ENCODE data around the gene ZBTB20. TPM values are rescaled to one million over a fixed set of nuclear protein-coding genes. Genes with fewer than 3 reads are reported as not detected.

The ZBTB20 gene
- total and polyA plus RNA-seq, 2 donors (not counting 1 experiment from before 2014, with no cell fraction given): 4.0 to 22.5 TPM

DNA sequence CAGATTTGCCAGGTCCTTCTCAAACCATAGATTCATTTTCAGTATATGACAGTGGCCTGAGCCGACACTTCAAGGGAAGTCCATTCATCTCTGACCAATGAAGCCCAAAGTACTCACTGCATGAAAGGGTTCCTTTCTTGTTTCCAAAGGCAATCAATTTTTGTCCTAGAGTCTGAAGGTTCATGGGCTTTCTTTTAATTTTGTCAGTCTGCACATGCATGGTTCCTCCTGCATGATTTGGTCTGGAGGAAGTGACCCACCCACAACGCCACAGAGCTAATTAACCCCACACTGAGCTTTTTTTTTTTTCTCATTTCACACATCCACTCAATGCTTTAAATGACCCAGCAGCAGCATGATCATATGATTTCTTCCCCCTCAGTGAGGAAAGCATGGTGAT, 636.9 kb downstream of the ZBTB20 start:
- no peak for DNase-seq (ENCODE audit: low read depth in 2 of 2)
- no peaks in the 10 kb centered on the region for H3K36me3 ChIP-seq (ENCODE audit: control insufficient read depth, insufficient read depth, low read length)
- H3K79me2 ChIP-seq (ENCODE audit: control insufficient read depth, insufficient read depth, low read length): no peaks in the 10 kb centered on the region
- H3K27me3 ChIP-seq (ENCODE audit: control insufficient read depth, insufficient read depth, low read length): no peaks in the 10 kb centered on the region
- H3K9me3 ChIP-seq (ENCODE audit: control insufficient read depth, insufficient read depth, low read depth, low read length): no peaks in the 10 kb centered on the region
- peaks cover 7% of the 10 kb centered on the region for H3K4me1 ChIP-seq (ENCODE audit: control insufficient read depth, extremely low read depth, insufficient read depth, low read length)
- H3K4me2 ChIP-seq (ENCODE audit: extremely low read depth, insufficient read depth, low read length): no peak overlapping the region
- no peak overlapping the region for H3K27ac ChIP-seq (ENCODE audit: insufficient read depth, low read length)
- no peak overlapping the region for H3K4me3 ChIP-seq (replicated peaks in 1 of 4; ENCODE audit: control extremely low read depth in 1 of 4, insufficient read depth in 1 of 4, low read depth in 3 of 4, low read length in 4 of 4)
- no peak overlapping the region for H2AFZ ChIP-seq (ENCODE audit: low read length)
- no peaks in the 10 kb centered on the region for H4K20me1 ChIP-seq (ENCODE audit: control insufficient read depth, extremely low read depth, insufficient read depth, low read length)
- no peak overlapping the region for H3K9ac ChIP-seq (ENCODE audit: insufficient read depth, low read length)
- TF ChIP-seq, protein P1, sequence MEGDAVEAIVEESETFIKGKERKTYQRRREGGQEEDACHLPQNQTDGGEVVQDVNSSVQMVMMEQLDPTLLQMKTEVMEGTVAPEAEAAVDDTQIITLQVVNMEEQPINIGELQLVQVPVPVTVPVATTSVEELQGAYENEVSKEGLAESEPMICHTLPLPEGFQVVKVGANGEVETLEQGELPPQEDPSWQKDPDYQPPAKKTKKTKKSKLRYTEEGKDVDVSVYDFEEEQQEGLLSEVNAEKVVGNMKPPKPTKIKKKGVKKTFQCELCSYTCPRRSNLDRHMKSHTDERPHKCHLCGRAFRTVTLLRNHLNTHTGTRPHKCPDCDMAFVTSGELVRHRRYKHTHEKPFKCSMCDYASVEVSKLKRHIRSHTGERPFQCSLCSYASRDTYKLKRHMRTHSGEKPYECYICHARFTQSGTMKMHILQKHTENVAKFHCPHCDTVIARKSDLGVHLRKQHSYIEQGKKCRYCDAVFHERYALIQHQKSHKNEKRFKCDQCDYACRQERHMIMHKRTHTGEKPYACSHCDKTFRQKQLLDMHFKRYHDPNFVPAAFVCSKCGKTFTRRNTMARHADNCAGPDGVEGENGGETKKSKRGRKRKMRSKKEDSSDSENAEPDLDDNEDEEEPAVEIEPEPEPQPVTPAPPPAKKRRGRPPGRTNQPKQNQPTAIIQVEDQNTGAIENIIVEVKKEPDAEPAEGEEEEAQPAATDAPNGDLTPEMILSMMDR (conservative IDR thresholded peaks at IDR 0.05 in 1 of 2, IDR thresholded peaks at IDR 0.05 in 1 of 2; ENCODE audit: low read depth in 1 of 2, low read length in 2 of 2): no peak
- no peak for TF ChIP-seq EZH2 (IDR thresholded peaks at IDR 0.05; ENCODE audit: low read length, missing control alignments)

DNA sequence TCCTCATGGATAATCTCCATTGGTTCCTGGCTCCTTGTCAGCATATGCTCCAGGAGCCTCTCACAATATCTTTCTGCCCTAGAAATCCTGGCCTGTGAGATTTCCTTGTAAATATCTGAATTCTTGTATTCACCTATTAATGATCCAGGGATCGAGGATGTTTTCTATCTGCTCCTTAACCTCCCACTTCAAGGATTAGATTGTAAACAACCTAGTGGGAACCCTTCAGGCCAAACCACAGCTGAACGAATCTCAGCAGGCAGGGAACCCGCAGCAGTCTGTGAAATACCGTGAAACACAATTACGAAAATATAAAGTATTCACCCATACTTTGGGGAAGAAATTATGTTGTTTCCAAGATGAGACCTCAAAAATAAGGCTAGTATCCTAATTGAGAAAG, 637.3 kb downstream of the ZBTB20 start:
- H3K27ac ChIP-seq (ENCODE audit: insufficient read depth, low read length): no peak overlapping the region
- no peak for TF ChIP-seq EZH2 (IDR thresholded peaks at IDR 0.05; ENCODE audit: low read length, missing control alignments)
- TF ChIP-seq, protein P1 (conservative IDR thresholded peaks at IDR 0.05 in 1 of 2, IDR thresholded peaks at IDR 0.05 in 1 of 2; ENCODE audit: low read depth in 1 of 2, low read length in 2 of 2): no peak
- no peak overlapping the region for H3K4me2 ChIP-seq (ENCODE audit: extremely low read depth, insufficient read depth, low read length)
- no peaks in the 10 kb centered on the region for H3K27me3 ChIP-seq (ENCODE audit: control insufficient read depth, insufficient read depth, low read length)
- no peaks in the 10 kb centered on the region for H3K9me3 ChIP-seq (ENCODE audit: control insufficient read depth, insufficient read depth, low read depth, low read length)
- no peaks in the 10 kb centered on the region for H3K36me3 ChIP-seq (ENCODE audit: control insufficient read depth, insufficient read depth, low read length)
- no peaks in the 10 kb centered on the region for H3K79me2 ChIP-seq (ENCODE audit: control insufficient read depth, insufficient read depth, low read length)
- no peak overlapping the region for H3K4me3 ChIP-seq (replicated peaks in 1 of 4; ENCODE audit: control extremely low read depth in 1 of 4, insufficient read depth in 1 of 4, low read depth in 3 of 4, low read length in 4 of 4)
- no peak overlapping the region for H2AFZ ChIP-seq (ENCODE audit: low read length)
- no peaks in the 10 kb centered on the region for H4K20me1 ChIP-seq (ENCODE audit: control insufficient read depth, extremely low read depth, insufficient read depth, low read length)
- DNase-seq (ENCODE audit: low read depth in 2 of 2): no peak
- H3K4me1 ChIP-seq (ENCODE audit: control insufficient read depth, extremely low read depth, insufficient read depth, low read length): peaks cover 7% of the 10 kb centered on the region
- no peak overlapping the region for H3K9ac ChIP-seq (ENCODE audit: insufficient read depth, low read length)

DNA sequence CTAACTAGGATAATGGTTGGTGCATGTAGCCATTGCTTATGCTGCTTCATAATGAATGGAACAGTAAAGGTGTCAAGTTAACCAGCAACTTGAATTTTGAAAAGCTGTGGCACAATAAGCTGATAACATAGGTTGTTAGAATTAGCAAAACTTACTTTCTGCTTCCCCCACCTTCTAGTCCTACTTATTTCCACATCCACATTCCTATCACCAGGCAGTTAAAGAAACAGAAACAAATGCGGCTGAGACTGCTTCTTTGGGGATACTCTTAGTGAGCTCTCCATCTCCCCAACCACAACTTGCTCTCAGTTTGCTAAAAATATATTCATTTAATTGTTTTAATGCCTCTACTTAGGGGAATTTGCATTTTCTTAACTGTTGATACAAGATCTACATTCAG, 638.1 kb downstream of the ZBTB20 start:
- no peak for DNase-seq (ENCODE audit: low read depth in 2 of 2)
- no peak overlapping the region for H3K4me2 ChIP-seq (ENCODE audit: extremely low read depth, insufficient read depth, low read length)
- H3K4me3 ChIP-seq (replicated peaks in 1 of 4; ENCODE audit: control extremely low read depth in 1 of 4, insufficient read depth in 1 of 4, low read depth in 3 of 4, low read length in 4 of 4): no peak overlapping the region
- peaks cover 10% of the 10 kb centered on the region for H3K4me1 ChIP-seq (ENCODE audit: control insufficient read depth, extremely low read depth, insufficient read depth, low read length)
- H3K9me3 ChIP-seq (ENCODE audit: control insufficient read depth, insufficient read depth, low read depth, low read length): no peaks in the 10 kb centered on the region
- no peaks in the 10 kb centered on the region for H4K20me1 ChIP-seq (ENCODE audit: control insufficient read depth, extremely low read depth, insufficient read depth, low read length)
- no peak overlapping the region for H2AFZ ChIP-seq (ENCODE audit: low read length)
- TF ChIP-seq EZH2 (IDR thresholded peaks at IDR 0.05; ENCODE audit: low read length, missing control alignments): no peak
- TF ChIP-seq, protein P1 (conservative IDR thresholded peaks at IDR 0.05 in 1 of 2, IDR thresholded peaks at IDR 0.05 in 1 of 2; ENCODE audit: low read depth in 1 of 2, low read length in 2 of 2): no peak
- no peaks in the 10 kb centered on the region for H3K36me3 ChIP-seq (ENCODE audit: control insufficient read depth, insufficient read depth, low read length)
- no peak overlapping the region for H3K27ac ChIP-seq (ENCODE audit: insufficient read depth, low read length)
- no peaks in the 10 kb centered on the region for H3K79me2 ChIP-seq (ENCODE audit: control insufficient read depth, insufficient read depth, low read length)
- no peak overlapping the region for H3K9ac ChIP-seq (ENCODE audit: insufficient read depth, low read length)
- H3K27me3 ChIP-seq (ENCODE audit: control insufficient read depth, insufficient read depth, low read length): no peaks in the 10 kb centered on the region
